HepG2 (cell line): Measurements from ENCODE around the gene HOXC10. TPM values are rescaled to one million over a fixed set of nuclear protein-coding genes. Genes with fewer than 3 reads are reported as not detected.

Experiments used
- ATAC-seq: fragments of 200-7000 bp; cut with Tn5 transposase; 3 replicates; pipeline ENCODE4 v1.9.1; 2020; ENCODE audit warnings: mild to moderate bottlenecking, moderate library complexity
- BruUV-seq: library from RNA; stranded (reverse); fragments of 400-500 nt; replicated peaks from 2 replicates; lab custom pipeline; 2021; lab: Mats Ljungman, UMichigan
- CTCF ChIA-PET: fragments of 300-600 bp; formaldehyde crosslinking; extraction: SDS; loops from one replicate; lab custom pipeline; 2021; ENCODE audit warnings: low total read pairs, inconsistent platforms, low intra/inter-chr PET ratio; lab: Yijun Ruan, JAX
- POLR2A ChIA-PET: fragments of 350-600 bp; sonication (Branson Sonifier 250); formaldehyde crosslinking; loops from one replicate; lab custom pipeline; 2020; ENCODE audit warnings: antibody characterized with exemption, inconsistent platforms; lab: Yijun Ruan, JAX
- DNase-seq: peaks from one replicate; pipeline ENCODE4 v3.0.0-alpha.2; 2015; ENCODE audit warnings: low spot score
- FAIRE-seq: peaks from 3 replicates; lab custom pipeline; 2011; peaks lifted over from hg19 to GRCh38; lab: Jason Lieb, UNC
- H2AFZ ChIP-seq: one replicate; pipeline ENCODE4 v1.6.1; 2011; ENCODE audit warnings: low read length, inconsistent platforms
- H3K27ac ChIP-seq: fragments of 300-600 bp; 3 replicates; pipeline ENCODE4 v1.8.0; 2011; ENCODE audit warnings: mixed run types, mild to moderate bottlenecking, mixed read lengths, low read length, inconsistent platforms; ENCODE audit not compliant: insufficient read depth; ENCODE audit errors: extremely low read length
- H3K27me3 ChIP-seq, 2 experiments: fragments of 200-600 bp in 1 of 2; 2 replicates in 1 of 2; 3 replicates in 1 of 2; pipeline versions ENCODE4 v1.6.0 to v1.8.0; 2011; ENCODE audit warnings: low read length in 2 of 2, mild to moderate bottlenecking in 2 of 2, moderate library complexity in 2 of 2, inconsistent platforms in 1 of 2; ENCODE audit not compliant: insufficient read depth in 2 of 2, control insufficient read depth in 1 of 2
- H3K36me3 ChIP-seq, 2 experiments: fragments of 200-600 bp in 1 of 2; replicated peaks in 1 of 2; 2 replicates in 1 of 2; 3 replicates in 1 of 2; pipeline versions ENCODE4 v1.5.1 to v1.8.0; 2011; ENCODE audit warnings: low read length in 2 of 2, inconsistent platforms in 1 of 2; ENCODE audit not compliant: insufficient read depth in 2 of 2, control insufficient read depth in 1 of 2
- H3K4me1 ChIP-seq: 2 replicates; pipeline ENCODE4 v1.5.1; 2012; ENCODE audit warnings: low read length, inconsistent platforms; ENCODE audit not compliant: insufficient read depth
- H3K4me2 ChIP-seq: 2 replicates; pipeline ENCODE4 v1.6.0; 2011; ENCODE audit warnings: low read depth, low read length, inconsistent platforms
- H3K4me3 ChIP-seq, 3 experiments: fragments of 200-600 bp in 1 of 3; sonication (generic), shearing (Covaris generic) in 1 of 3; replicated peaks in 1 of 3; 2 replicates each; pipeline ENCODE4 v1.5.1; 2011 to 2016; ENCODE audit warnings: low read length in 3 of 3, inconsistent platforms in 2 of 3, low read depth in 2 of 3, mild to moderate bottlenecking in 2 of 3, control low read depth in 1 of 3, mixed read lengths in 1 of 3; ENCODE audit not compliant: insufficient read depth in 1 of 3
- H3K79me2 ChIP-seq: one replicate; pipeline ENCODE4 v1.6.1; 2011; ENCODE audit warnings: low read length, inconsistent platforms; ENCODE audit not compliant: insufficient read depth
- H3K9ac ChIP-seq: 2 replicates; pipeline ENCODE4 v1.6.0; 2011; ENCODE audit warnings: mild to moderate bottlenecking, low read depth, low read length, inconsistent platforms; ENCODE audit not compliant: insufficient read depth
- H3K9me3 ChIP-seq: 2 replicates; pipeline ENCODE4 v1.5.1; 2012; ENCODE audit warnings: mild to moderate bottlenecking, low read length
- H4K20me1 ChIP-seq: 2 replicates; pipeline ENCODE4 v1.6.0; 2011; ENCODE audit warnings: inconsistent platforms, mild to moderate bottlenecking, low read length, moderate library complexity; ENCODE audit not compliant: insufficient read depth
- EED ChIP-seq: sonication (generic); formaldehyde crosslinking; IDR thresholded peaks from 2 replicates; pipeline ENCODE4 v1.5.0; 2020; ENCODE audit warnings: mild to moderate bottlenecking, missing genetic modification reagents
- HNRNPL ChIP-seq: fragments of 200-400 bp; formaldehyde crosslinking; IDR thresholded peaks from 2 replicates; pipeline ENCODE4 v1.6.1; 2017; ENCODE audit warnings: mild to moderate bottlenecking, low read depth, low read length
- MEF2D ChIP-seq: sonication (generic); formaldehyde crosslinking; IDR thresholded peaks from 2 replicates; pipeline ENCODE4 v1.5.1; 2020; ENCODE audit warnings: mild to moderate bottlenecking, missing genetic modification reagents
- PTBP1 ChIP-seq: fragments of 200-400 bp; formaldehyde crosslinking; IDR thresholded peaks from 2 replicates; pipeline ENCODE4 v1.6.1; 2018; ENCODE audit warnings: low read length, low read depth; ENCODE audit not compliant: poor library complexity, severe bottlenecking
- YEATS2 ChIP-seq: sonication (generic); formaldehyde crosslinking; IDR thresholded peaks from 2 replicates; pipeline ENCODE4 v1.4.0; 2020; ENCODE audit warnings: missing genetic modification reagents, borderline replicate concordance
- ZKSCAN5 ChIP-seq: sonication (generic); formaldehyde crosslinking; IDR thresholded peaks from 2 replicates; pipeline ENCODE4 v1.5.1; 2020; ENCODE audit warnings: mild to moderate bottlenecking, missing genetic modification reagents
- ZMYM2 ChIP-seq: sonication (generic); formaldehyde crosslinking; IDR thresholded peaks from 2 replicates; pipeline ENCODE4 v1.8.0; 2022; ENCODE audit warnings: mild to moderate bottlenecking, missing genetic modification reagents
- ZNF12 ChIP-seq: sonication (generic); formaldehyde crosslinking; IDR thresholded peaks from 2 replicates; pipeline ENCODE4 v1.5.0; 2020; ENCODE audit warnings: missing genetic modification reagents
- ZNF557 ChIP-seq: sonication (generic); formaldehyde crosslinking; IDR thresholded peaks from 2 replicates; pipeline ENCODE4 v1.4.0; 2020; ENCODE audit warnings: missing genetic modification reagents
- WGBS: methylation state at CpG from one replicate; pipeline ENCODE4 v1.1.6; 2017; ENCODE audit warnings: low lambda C conversion rate; 5-methylcytosine and 5-hydroxymethylcytosine counted together
- in situ Hi-C: cut with HindIII; loops from 2 replicates; pipeline ENCODE4 v1.10.0; 2017; ENCODE audit warnings: low pct_unique_long_range_greater_than_20kb; ENCODE audit not compliant: extremely low pct_ligation_motif_present
- intact Hi-C: fragments of 100-400 bp; cut with micrococcal nuclease; formaldehyde crosslinking; loops from one replicate; pipeline ENCODE4 v1.10.0; 2022; ENCODE audit not compliant: unreplicated experiment
- polyA plus RNA-seq, 8 experiments: library from polyadenylated mRNA; depleted of rRNA in 3 of 8; stranded (reverse) in 7 of 8; unstranded in 1 of 8; fragments of >200 nt; fragmentation: Illumina TruSeq in 4 of 8; extraction: Trizol in 4 of 8; gene quantifications; 2 replicates each; pipeline versions ENCODE4 v1.2.1 to v1.2.3, GENCODE V29; 2011 to 2016; ENCODE audit warnings: low read depth in 4 of 8, missing spikeins in 1 of 8, mixed read lengths in 1 of 8; ENCODE audit not compliant: insufficient read depth in 1 of 8
- total RNA-seq, 5 experiments: library from RNA; depleted of rRNA; stranded (reverse); fragments of >200 nt; fragmentation: Illumina TruSeq; extraction: Trizol; gene quantifications; 2 replicates each; pipeline ENCODE4 v1.2.3, GENCODE V29; 2016; ENCODE audit warnings: low read depth in 1 of 5
- TF ChIP-seq, protein P1 (sequence below): sonication (generic); formaldehyde crosslinking; IDR thresholded peaks from 2 replicates; pipeline ENCODE4 v1.4.0; 2020; ENCODE audit warnings: missing genetic modification reagents, borderline replicate concordance
- TF ChIP-seq, protein P2 (sequence below): sonication (generic); formaldehyde crosslinking; IDR thresholded peaks from 2 replicates; pipeline ENCODE4 v1.5.0; 2020; ENCODE audit warnings: missing genetic modification reagents
- TF ChIP-seq, protein P3 (sequence below): sonication (generic); formaldehyde crosslinking; conservative IDR thresholded peaks from 2 replicates; pipeline ENCODE4 v1.5.0; 2020; ENCODE audit warnings: missing genetic modification reagents
- TF ChIP-seq, protein P4 (sequence below): sonication (generic); formaldehyde crosslinking; IDR thresholded peaks from 2 replicates; pipeline ENCODE4 v1.8.0; 2022; ENCODE audit warnings: mild to moderate bottlenecking, missing genetic modification reagents
- TF ChIP-seq, protein P5 (sequence below): sonication (generic); formaldehyde crosslinking; IDR thresholded peaks from 2 replicates; pipeline ENCODE4 v1.5.1; 2020; ENCODE audit warnings: mild to moderate bottlenecking, missing genetic modification reagents, borderline replicate concordance

Gene HOXC10
- total and polyA plus RNA-seq, 2 of the 13 experiments (the other 11 are each of a cell fraction or from before 2014, with no cell fraction given): not detected

DNA sequence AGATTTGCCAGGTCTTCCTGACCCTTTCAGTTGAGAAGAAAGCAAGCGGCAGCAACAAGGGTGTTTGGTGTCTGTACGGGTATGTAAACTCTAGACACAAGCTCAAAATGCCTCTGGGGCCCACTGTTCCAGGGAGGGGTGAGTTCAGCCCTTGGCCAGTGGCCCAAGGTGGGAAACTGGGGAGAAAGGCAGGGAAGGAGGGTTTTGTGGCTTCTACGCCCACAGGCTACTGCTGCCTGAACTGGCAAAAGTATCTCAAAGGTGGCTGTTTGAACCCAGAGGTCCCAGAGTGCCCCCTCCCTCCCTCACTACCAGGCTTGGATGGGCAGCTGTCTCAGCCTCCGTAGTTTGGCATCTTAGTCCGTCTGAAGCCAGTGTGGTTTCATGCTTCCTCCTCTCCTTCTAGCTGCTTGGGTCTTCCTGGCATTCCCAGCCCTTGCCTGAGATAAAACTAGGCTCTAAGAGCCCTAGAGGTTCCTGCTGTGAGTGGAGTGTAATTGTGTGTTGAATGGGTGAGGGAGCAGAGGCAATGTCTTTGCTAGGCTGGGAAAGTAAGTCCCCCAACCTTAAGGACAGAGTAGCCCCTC is 53.4 kb downstream of the HOXC10 start:
- Histone ChIP-seq H3K36me3 (no peaks in the 10 kb centered on the region), H3K9ac (no peak overlapping the region), H3K4me1 (no peaks in the 10 kb centered on the region), H3K4me2 (no peak overlapping the region), H4K20me1 (no peaks in the 10 kb centered on the region), H3K4me3 (no peak overlapping the region), H3K79me2 (no peaks in the 10 kb centered on the region), H3K27me3 (peaks cover 8 to 59% of the 10 kb centered on the region in 2 experiments), H2AFZ (no peak overlapping the region), H3K9me3 (no peaks in the 10 kb centered on the region), H3K27ac (no peak overlapping the region)
- CTCF ChIA-PET: no interaction called here
- FAIRE-seq: no peak
- no TSS peak for BruUV-seq
- POLR2A ChIA-PET: no interaction called here
- no peak for DNase-seq
- ATAC-seq: no peak
- intact Hi-C loops: no loop called here
- WGBS: 31% methylated on average over 3 of the region's 5 CpGs
- in situ Hi-C loops: no loop called here
- TF ChIP-seq, protein P1, sequence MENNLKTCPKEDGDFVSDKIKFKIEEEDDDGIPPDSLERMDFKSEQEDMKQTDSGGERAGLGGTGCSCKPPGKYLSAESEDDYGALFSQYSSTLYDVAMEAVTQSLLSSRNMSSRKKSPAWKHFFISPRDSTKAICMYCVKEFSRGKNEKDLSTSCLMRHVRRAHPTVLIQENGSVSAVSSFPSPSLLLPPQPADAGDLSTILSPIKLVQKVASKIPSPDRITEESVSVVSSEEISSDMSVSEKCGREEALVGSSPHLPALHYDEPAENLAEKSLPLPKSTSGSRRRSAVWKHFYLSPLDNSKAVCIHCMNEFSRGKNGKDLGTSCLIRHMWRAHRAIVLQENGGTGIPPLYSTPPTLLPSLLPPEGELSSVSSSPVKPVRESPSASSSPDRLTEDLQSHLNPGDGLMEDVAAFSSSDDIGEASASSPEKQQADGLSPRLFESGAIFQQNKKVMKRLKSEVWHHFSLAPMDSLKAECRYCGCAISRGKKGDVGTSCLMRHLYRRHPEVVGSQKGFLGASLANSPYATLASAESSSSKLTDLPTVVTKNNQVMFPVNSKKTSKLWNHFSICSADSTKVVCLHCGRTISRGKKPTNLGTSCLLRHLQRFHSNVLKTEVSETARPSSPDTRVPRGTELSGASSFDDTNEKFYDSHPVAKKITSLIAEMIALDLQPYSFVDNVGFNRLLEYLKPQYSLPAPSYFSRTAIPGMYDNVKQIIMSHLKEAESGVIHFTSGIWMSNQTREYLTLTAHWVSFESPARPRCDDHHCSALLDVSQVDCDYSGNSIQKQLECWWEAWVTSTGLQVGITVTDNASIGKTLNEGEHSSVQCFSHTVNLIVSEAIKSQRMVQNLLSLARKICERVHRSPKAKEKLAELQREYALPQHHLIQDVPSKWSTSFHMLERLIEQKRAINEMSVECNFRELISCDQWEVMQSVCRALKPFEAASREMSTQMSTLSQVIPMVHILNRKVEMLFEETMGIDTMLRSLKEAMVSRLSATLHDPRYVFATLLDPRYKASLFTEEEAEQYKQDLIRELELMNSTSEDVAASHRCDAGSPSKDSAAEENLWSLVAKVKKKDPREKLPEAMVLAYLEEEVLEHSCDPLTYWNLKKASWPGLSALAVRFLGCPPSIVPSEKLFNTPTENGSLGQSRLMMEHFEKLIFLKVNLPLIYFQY: no peak
- no peak for TF ChIP-seq YEATS2 (CRISPR knock-in tag)
- TF ChIP-seq EED (CRISPR knock-in tag): no peak
- TF ChIP-seq HNRNPL: no peak
- TF ChIP-seq ZNF557 (CRISPR knock-in tag): no peak
- TF ChIP-seq ZKSCAN5 (CRISPR knock-in tag): no peak
- TF ChIP-seq ZMYM2: no peak
- TF ChIP-seq, protein P2, sequence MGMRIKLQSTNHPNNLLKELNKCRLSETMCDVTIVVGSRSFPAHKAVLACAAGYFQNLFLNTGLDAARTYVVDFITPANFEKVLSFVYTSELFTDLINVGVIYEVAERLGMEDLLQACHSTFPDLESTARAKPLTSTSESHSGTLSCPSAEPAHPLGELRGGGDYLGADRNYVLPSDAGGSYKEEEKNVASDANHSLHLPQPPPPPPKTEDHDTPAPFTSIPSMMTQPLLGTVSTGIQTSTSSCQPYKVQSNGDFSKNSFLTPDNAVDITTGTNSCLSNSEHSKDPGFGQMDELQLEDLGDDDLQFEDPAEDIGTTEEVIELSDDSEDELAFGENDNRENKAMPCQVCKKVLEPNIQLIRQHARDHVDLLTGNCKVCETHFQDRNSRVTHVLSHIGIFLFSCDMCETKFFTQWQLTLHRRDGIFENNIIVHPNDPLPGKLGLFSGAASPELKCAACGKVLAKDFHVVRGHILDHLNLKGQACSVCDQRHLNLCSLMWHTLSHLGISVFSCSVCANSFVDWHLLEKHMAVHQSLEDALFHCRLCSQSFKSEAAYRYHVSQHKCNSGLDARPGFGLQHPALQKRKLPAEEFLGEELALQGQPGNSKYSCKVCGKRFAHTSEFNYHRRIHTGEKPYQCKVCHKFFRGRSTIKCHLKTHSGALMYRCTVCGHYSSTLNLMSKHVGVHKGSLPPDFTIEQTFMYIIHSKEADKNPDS: no peak
- TF ChIP-seq MEF2D: no peak
- TF ChIP-seq, protein P3, sequence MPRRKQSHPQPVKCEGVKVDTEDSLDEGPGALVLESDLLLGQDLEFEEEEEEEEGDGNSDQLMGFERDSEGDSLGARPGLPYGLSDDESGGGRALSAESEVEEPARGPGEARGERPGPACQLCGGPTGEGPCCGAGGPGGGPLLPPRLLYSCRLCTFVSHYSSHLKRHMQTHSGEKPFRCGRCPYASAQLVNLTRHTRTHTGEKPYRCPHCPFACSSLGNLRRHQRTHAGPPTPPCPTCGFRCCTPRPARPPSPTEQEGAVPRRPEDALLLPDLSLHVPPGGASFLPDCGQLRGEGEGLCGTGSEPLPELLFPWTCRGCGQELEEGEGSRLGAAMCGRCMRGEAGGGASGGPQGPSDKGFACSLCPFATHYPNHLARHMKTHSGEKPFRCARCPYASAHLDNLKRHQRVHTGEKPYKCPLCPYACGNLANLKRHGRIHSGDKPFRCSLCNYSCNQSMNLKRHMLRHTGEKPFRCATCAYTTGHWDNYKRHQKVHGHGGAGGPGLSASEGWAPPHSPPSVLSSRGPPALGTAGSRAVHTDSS (CRISPR knock-in tag): no peak
- TF ChIP-seq, protein P4, sequence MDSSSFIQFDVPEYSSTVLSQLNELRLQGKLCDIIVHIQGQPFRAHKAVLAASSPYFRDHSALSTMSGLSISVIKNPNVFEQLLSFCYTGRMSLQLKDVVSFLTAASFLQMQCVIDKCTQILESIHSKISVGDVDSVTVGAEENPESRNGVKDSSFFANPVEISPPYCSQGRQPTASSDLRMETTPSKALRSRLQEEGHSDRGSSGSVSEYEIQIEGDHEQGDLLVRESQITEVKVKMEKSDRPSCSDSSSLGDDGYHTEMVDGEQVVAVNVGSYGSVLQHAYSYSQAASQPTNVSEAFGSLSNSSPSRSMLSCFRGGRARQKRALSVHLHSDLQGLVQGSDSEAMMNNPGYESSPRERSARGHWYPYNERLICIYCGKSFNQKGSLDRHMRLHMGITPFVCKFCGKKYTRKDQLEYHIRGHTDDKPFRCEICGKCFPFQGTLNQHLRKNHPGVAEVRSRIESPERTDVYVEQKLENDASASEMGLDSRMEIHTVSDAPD: no peak
- TF ChIP-seq, protein P5, sequence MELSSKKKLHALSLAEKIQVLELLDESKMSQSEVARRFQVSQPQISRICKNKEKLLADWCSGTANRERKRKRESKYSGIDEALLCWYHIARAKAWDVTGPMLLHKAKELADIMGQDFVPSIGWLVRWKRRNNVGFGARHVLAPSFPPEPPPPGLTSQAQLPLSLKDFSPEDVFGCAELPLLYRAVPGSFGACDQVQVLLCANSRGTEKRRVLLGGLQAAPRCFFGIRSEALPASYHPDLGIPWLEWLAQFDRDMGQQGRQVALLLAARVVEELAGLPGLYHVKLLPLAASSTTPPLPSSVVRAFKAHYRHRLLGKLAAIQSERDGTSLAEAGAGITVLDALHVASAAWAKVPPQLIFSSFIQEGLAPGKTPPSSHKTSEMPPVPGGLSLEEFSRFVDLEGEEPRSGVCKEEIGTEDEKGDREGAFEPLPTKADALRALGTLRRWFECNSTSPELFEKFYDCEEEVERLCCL (CRISPR knock-in tag): no peak
- TF ChIP-seq PTBP1: no peak
- TF ChIP-seq ZNF12 (CRISPR knock-in tag): no peak
